HG03175 (cell line): ENCODE measurements around the gene CCZ1.
"Not testable (repeated sequence)": the region's sequence is repeated elsewhere in the genome, so short reads cannot be mapped to it uniquely, and the experiment has no call there.

Source experiments
- ATAC-seq: cut with Tn5 transposase; IDR thresholded peaks from one replicate; pipeline ENCODE4 v1.9.1; 2021; ENCODE audit warnings: mild to moderate bottlenecking, moderate library complexity; ENCODE audit not compliant: unreplicated experiment

CCZ1 gene

GRCh38 chr7:5904726-5905125 lies 6.2 kb downstream of the CCZ1 start:
- ATAC-seq: not testable (repeated sequence)

GRCh38 chr7:5908835-5909234 lies 10.3 kb downstream of the CCZ1 start:
- not testable (repeated sequence) for ATAC-seq

- not testable (repeated sequence) for ATAC-seq
These were observed 18.0 kb downstream of the CCZ1 start for GRCh38 chr7:5916529-5916928.

- ATAC-seq: not testable (repeated sequence)
These were observed 25.6 kb downstream of the CCZ1 start for GRCh38 chr7:5924180-5924579.

GRCh38 chr7:5924630-5925029 lies 26.1 kb downstream of the CCZ1 start:
- not testable (repeated sequence) for ATAC-seq

- ATAC-seq: not testable (repeated sequence)
These were observed 27.8 kb downstream of the CCZ1 start for GRCh38 chr7:5926263-5926870.

- not testable (repeated sequence) for ATAC-seq
These were observed 31.8 kb downstream of the CCZ1 start for GRCh38 chr7:5930290-5930689.

- not testable (repeated sequence) for ATAC-seq
These were observed 32.7 kb downstream of the CCZ1 start for GRCh38 chr7:5931250-5931649.

GRCh38 chr7:5931905-5932644 lies 33.5 kb downstream of the CCZ1 start:
- not testable (repeated sequence) for ATAC-seq

- not testable (repeated sequence) for ATAC-seq
These were observed 36.5 kb downstream of the CCZ1 start for GRCh38 chr7:5934945-5935450.

- ATAC-seq: not testable (repeated sequence)
These were observed 64.7 kb downstream of the CCZ1 start for GRCh38 chr7:5963205-5963604.

- ATAC-seq: not testable (repeated sequence)
These were observed 65.3 kb downstream of the CCZ1 start for GRCh38 chr7:5963810-5964209.

- ATAC-seq: not testable (repeated sequence)
These were observed 71.9 kb downstream of the CCZ1 start, which contains the start of gene RSPH10B for GRCh38 chr7:5970347-5970911. Gene RSPH10B, minus strand, starts transcription at chr7:5970689. Its CDS starts 3,573 bp downstream, at chr7:5967116.

- not testable (repeated sequence) for ATAC-seq
These were observed 75.0 kb downstream of the CCZ1 start for GRCh38 chr7:5973580-5973979.
